Measurements from ENCODE around the gene GPR27. TPM values are rescaled to one million over a fixed set of nuclear protein-coding genes. Genes with fewer than 3 reads are reported as not detected.

Gene GPR27
- total RNA-seq, 1 experiment from 2014 or later, result 11.6 TPM

DNA sequence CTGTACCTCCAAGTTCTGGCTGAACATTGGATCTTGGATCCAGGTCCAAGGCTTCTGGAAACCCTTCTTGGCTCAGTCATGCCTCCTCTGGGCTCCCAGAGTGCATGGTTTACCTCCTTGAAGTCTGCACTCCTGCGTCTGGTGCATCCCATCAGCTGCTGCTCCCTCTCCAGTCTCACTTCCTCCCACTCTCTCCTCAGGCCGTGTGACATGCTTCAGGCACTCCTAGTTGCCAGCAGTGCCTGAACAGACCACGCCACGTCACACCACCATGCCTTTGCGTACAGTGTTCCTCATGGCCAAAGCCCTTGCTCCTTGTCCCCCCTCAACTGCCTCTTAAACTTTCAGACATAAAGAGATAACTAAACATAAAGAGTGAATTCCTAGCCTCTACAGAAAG is 5.7 kb downstream of the GPR27 start:
- DNase-seq, result no peak
- Histone ChIP-seq H3K36me3 (replicated peaks; ENCODE audit: control insufficient read depth, insufficient read depth, low read length) (no peaks in the 10 kb centered on the region), H3K27me3 (ENCODE audit: control insufficient read depth, insufficient read depth, low read length) (peaks cover 17% of the 10 kb centered on the region), H3K4me3 (ENCODE audit: insufficient read depth, low read depth, low read length) (no peak overlapping the region)

- Histone ChIP-seq H3K27me3 (ENCODE audit: control insufficient read depth, insufficient read depth, low read length) (peaks cover 10% of the 10 kb centered on the region), H3K4me3 (ENCODE audit: insufficient read depth, low read depth, low read length) (no peak overlapping the region), H3K36me3 (replicated peaks; ENCODE audit: control insufficient read depth, insufficient read depth, low read length) (no peaks in the 10 kb centered on the region)
- no peak for DNase-seq
Observed at GRCh38 chr3:71760140-71760539, 6.5 kb downstream of the GPR27 start.

DNA sequence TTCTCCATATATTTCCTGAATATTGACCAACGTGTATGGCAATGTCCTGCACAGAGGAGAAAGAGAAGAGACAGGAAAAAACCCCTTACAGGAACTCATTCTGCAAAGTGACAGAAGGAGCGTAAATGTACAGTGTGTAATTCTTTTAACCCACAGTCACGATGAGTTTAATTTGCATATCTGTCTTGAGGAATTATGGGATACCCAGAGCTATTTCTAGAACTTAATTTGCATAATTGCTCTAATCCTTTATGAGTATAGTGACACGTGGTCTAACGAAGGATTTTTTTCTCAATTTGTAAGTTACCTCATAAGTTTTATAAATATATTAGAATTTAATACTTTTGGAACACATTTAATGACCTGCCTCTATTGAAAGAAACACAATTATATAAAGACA is 9.8 kb downstream of the GPR27 start:
- no peaks in the 10 kb centered on the region; the same call in 1 of the 2 replicates for H3K27me3 ChIP-seq (ENCODE audit: control insufficient read depth, insufficient read depth, low read length)
- no peaks in the 10 kb centered on the region for H3K36me3 ChIP-seq (replicated peaks; ENCODE audit: control insufficient read depth, insufficient read depth, low read length)
- DNase-seq, result no peak
- no peak overlapping the region for H3K4me3 ChIP-seq (ENCODE audit: insufficient read depth, low read depth, low read length)

DNA sequence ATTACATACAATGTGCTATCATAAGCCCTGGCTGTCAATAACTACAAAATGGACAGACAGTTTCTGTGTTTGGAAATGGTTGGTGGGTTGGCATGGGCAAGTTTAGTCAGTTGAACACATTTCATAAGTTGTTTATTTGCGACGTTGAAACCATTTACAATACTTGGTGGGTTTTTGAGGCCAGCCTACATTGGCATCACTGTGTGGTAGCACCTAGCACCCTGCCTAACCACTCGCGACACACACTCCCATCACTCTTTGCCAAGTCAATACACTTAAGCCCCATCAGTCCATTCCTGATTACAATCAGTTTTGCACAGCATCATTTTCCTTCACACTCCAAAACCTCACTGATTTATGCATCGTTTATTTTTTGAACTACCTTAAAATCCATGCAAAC is 17.5 kb downstream of the GPR27 start:
- no peak for DNase-seq
- no peaks in the 10 kb centered on the region for H3K36me3 ChIP-seq (replicated peaks; ENCODE audit: control insufficient read depth, insufficient read depth, low read length)

GRCh38 chr3:71771884-71772283 is 18.2 kb downstream of the GPR27 start:
- H3K27me3 ChIP-seq (ENCODE audit: control insufficient read depth, insufficient read depth, low read length), result no peaks in the 10 kb centered on the region; the same call in 1 of the 2 replicates
- no peak for DNase-seq
- no peak overlapping the region for H3K4me3 ChIP-seq (ENCODE audit: insufficient read depth, low read depth, low read length)

More for the DNA sequence above, 17.5 kb downstream of the GPR27 start:
- H3K27me3 ChIP-seq (ENCODE audit: control insufficient read depth, insufficient read depth, low read length), result no peaks in the 10 kb centered on the region; the same call in 1 of the 2 replicates
- H3K4me3 ChIP-seq (ENCODE audit: insufficient read depth, low read depth, low read length), result no peak overlapping the region

DNA sequence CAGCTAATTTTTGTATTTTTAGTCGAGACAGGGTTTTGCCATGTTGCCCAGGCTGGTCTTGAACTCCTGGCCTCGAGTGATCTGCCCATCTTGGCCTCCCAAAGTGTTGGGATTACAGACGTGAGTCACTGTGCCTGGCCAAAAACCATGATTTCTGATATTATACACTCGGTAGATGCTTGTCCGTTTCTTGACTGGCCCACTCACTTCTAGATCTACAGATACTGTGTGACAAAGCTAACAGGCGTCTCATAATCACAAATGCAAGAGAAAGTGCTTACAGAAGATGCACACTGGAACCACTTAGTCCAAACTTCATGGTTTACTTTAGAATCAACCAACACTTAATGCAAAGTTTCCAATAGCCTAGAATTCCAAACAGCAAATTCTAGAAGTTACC is 22.9 kb downstream of the GPR27 start:
- H3K27me3 ChIP-seq (ENCODE audit: control insufficient read depth, insufficient read depth, low read length), result no peaks in the 10 kb centered on the region; the same call in 1 of the 2 replicates
- DNase-seq, result no peak
- H3K36me3 ChIP-seq (replicated peaks; ENCODE audit: control insufficient read depth, insufficient read depth, low read length), result no peaks in the 10 kb centered on the region
- no peak overlapping the region for H3K4me3 ChIP-seq (ENCODE audit: insufficient read depth, low read depth, low read length)

More at GRCh38 chr3:71771884-71772283, 18.2 kb downstream of the GPR27 start:
- no peaks in the 10 kb centered on the region for H3K36me3 ChIP-seq (replicated peaks; ENCODE audit: control insufficient read depth, insufficient read depth, low read length)

DNA sequence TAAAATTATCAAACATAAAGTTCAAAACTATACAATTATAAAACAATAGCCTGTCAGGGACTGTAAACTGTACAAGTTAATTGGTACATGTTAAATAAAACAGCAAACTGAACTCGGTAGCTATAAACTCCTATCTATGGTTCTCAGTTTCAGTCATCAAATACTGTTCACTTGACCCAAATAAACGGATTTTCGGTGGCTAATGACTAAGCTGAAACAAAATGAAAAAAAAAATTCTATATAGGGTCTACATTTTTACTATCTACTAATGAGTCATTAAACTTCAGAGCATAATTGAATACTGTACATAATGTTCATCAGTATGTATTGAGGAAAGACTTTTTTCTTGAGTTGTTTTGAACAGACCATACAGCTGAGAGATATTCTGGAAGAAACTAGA is 24.7 kb downstream of the GPR27 start:
- Histone ChIP-seq H3K27me3 (ENCODE audit: control insufficient read depth, insufficient read depth, low read length) (peaks cover 12% of the 10 kb centered on the region), H3K36me3 (replicated peaks; ENCODE audit: control insufficient read depth, insufficient read depth, low read length) (no peaks in the 10 kb centered on the region), H3K4me3 (ENCODE audit: insufficient read depth, low read depth, low read length) (no peak overlapping the region)
- DNase-seq, result no peak

GRCh38 chr3:71779674-71780377 is 26.2 kb downstream of the GPR27 start:
- no peak for DNase-seq

DNA sequence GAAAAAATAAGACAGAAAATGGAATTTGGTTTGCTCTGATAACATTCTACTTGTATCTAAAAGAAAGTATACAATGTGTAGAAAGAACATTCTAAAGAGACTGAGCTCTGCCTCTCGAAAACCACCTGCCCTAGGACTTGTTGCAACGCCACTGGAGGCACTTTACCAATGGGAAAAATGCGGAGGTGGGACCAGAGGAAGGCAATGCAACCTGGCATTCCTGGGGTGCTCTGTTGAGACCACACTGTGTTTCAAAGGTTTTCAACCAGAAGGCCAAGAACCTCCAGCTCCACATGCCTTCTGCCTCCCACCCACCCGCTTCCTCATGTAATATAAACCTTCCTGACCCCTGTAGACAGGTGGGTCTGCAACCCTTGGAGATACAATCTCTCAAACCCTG is 26.8 kb downstream of the GPR27 start:
- no peaks in the 10 kb centered on the region for H3K36me3 ChIP-seq (replicated peaks; ENCODE audit: control insufficient read depth, insufficient read depth, low read length)
- peaks cover 31% of the 10 kb centered on the region for H3K27me3 ChIP-seq (ENCODE audit: control insufficient read depth, insufficient read depth, low read length)
- no peak overlapping the region for H3K4me3 ChIP-seq (ENCODE audit: insufficient read depth, low read depth, low read length)
- DNase-seq, result peak; percentile 25

More at GRCh38 chr3:71779674-71780377, 26.2 kb downstream of the GPR27 start:
- H3K4me3 ChIP-seq (ENCODE audit: insufficient read depth, low read depth, low read length), result no peak overlapping the region
- no peaks in the 10 kb centered on the region for H3K36me3 ChIP-seq (replicated peaks; ENCODE audit: control insufficient read depth, insufficient read depth, low read length)
- peaks cover 27% of the 10 kb centered on the region for H3K27me3 ChIP-seq (ENCODE audit: control insufficient read depth, insufficient read depth, low read length)

DNA sequence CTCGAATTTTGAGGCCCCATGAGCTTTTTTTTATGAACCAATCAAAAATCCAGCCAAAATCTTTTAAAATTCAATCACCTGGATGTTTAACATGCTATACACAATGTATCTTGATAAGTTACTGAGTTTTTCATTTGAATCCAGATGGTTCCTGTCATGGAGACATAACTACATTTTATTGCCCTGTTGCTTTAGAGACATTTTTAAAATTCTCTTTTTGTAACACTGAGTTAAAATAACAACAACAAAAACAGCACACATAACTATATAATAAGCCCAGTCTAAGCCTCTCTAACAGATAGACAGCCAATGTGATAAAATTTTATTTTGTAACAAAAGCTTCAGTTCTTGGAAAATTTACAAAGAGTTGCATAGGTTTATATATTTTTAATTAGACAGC is 29.5 kb downstream of the GPR27 start:
- peaks cover 50% of the 10 kb centered on the region for H3K27me3 ChIP-seq (ENCODE audit: control insufficient read depth, insufficient read depth, low read length)
- H3K36me3 ChIP-seq (replicated peaks; ENCODE audit: control insufficient read depth, insufficient read depth, low read length), result no peaks in the 10 kb centered on the region
- DNase-seq, result no peak
- no peak overlapping the region for H3K4me3 ChIP-seq (ENCODE audit: insufficient read depth, low read depth, low read length)

GRCh38 chr3:71784201-71784913 is 30.7 kb downstream of the GPR27 start:
- peaks cover 50% of the 10 kb centered on the region for H3K27me3 ChIP-seq (ENCODE audit: control insufficient read depth, insufficient read depth, low read length)
- peak; percentile 51 for DNase-seq
- no peaks in the 10 kb centered on the region for H3K36me3 ChIP-seq (replicated peaks; ENCODE audit: control insufficient read depth, insufficient read depth, low read length)
- H3K4me3 ChIP-seq (ENCODE audit: insufficient read depth, low read depth, low read length), result peak overlapping the region; percentile 43

- peak; percentile 77 for DNase-seq
- H3K27me3 ChIP-seq (ENCODE audit: control insufficient read depth, insufficient read depth, low read length), result peaks cover 50% of the 10 kb centered on the region
- no peaks in the 10 kb centered on the region for H3K36me3 ChIP-seq (replicated peaks; ENCODE audit: control insufficient read depth, insufficient read depth, low read length)
- peak within 1 kb of the TSS; percentile 43 for H3K4me3 ChIP-seq (ENCODE audit: insufficient read depth, low read depth, low read length)
Observed at GRCh38 chr3:71784914-71785531, 31.4 kb downstream of the GPR27 start, which contains the start of gene PROK2. Gene PROK2 (minus strand): TSS chr3:71785148. CDS start chr3:71785052, 96 bp downstream.

DNA sequence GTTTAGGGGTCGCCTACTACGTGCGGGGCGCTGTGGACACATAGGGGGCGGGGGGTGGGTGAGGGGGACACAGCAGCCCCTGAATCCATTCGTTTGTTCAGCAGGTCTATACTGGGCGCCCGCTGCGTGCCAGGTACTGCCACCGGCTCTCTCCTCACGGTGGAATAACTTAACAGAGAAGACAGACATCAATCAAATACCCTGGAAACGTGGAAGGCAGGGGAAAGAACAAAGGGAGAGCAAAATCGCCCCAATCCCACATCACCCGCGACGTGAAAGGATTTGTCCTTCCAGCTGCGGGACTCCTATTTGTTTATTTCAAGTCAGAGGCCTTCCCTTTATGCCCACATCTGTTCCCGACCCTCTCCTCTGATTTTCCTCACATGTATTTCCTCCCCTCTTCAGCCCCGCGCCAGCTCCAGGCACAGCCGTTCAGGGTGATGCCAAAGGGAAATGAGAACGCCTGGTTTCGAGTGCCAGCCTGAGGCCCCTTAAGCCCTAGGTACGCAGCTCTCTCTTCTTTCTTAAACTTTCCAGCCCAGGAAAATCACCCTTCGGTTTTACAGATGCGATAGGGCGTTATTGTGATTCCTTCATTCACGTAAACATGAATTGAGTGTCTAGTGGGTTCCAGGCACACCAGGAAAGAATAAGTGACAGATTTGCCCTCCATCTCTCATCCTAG is 32.0 kb downstream of the GPR27 start:
- H3K27me3 ChIP-seq (ENCODE audit: control insufficient read depth, insufficient read depth, low read length), result peaks cover 50% of the 10 kb centered on the region
- peak; percentile 32 for DNase-seq
- H3K36me3 ChIP-seq (replicated peaks; ENCODE audit: control insufficient read depth, insufficient read depth, low read length), result no peaks in the 10 kb centered on the region
- peak overlapping the region; percentile 43 for H3K4me3 ChIP-seq (ENCODE audit: insufficient read depth, low read depth, low read length)

DNA sequence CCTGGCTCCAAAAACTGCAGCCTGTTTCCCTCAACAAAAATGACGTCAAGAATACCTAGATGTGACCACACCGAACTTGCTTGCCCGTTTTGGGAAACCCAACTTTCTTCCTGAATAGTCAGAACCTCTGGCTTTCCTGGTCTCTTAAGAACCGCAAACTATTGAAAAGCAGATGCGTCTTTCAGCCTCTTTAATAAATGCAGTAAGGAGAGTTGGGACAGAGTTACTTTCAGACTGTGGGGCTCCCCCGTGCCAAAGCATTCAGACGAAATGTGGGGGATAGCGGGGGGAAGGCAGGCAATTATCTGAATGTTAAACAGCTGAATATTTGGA is 32.5 kb downstream of the GPR27 start:
- peak; percentile 13 for DNase-seq
- H3K4me3 ChIP-seq (ENCODE audit: insufficient read depth, low read depth, low read length), result no peak overlapping the region
- peaks cover 50% of the 10 kb centered on the region for H3K27me3 ChIP-seq (ENCODE audit: control insufficient read depth, insufficient read depth, low read length)
- no peaks in the 10 kb centered on the region for H3K36me3 ChIP-seq (replicated peaks; ENCODE audit: control insufficient read depth, insufficient read depth, low read length)

Measured in H7 (cell line).